A673 (cell line): ENCODE results near the gene TTC28. TPM values are rescaled to one million over a fixed set of nuclear protein-coding genes. Genes with fewer than 3 reads are reported as not detected.
"Not testable (repeated sequence)": the region's sequence is repeated elsewhere in the genome, so short reads cannot be mapped to it uniquely, and the experiment has no call there.

Experiments
- BruUV-seq: library from RNA; stranded (reverse); fragments of 400-500 nt; replicated peaks from 2 replicates; lab custom pipeline; 2021; lab: Mats Ljungman, UMichigan
- CTCF ChIA-PET: fragments of 300-600 bp; sonication (Branson Sonifier 250); formaldehyde crosslinking; loops from one replicate; lab custom pipeline; 2022; ENCODE audit warnings: antibody characterized with exemption; lab: Charles Lee
- POLR2A ChIA-PET: fragments of 300-600 bp; sonication (Branson Sonifier 250); formaldehyde crosslinking; loops from one replicate; lab custom pipeline; 2022; ENCODE audit warnings: antibody characterized with exemption; ENCODE audit not compliant: low non-redundant PET; lab: Charles Lee
- DNase-seq: peaks from one replicate; pipeline ENCODE4 v3.0.0-alpha.2; 2015; ENCODE audit warnings: low spot score
- H3K27ac ChIP-seq: fragments of 200-600 bp; sonication (generic); 2 replicates; pipeline ENCODE4 v1.5.1; 2016; ENCODE audit warnings: mixed run types, low read depth, mild to moderate bottlenecking, mixed read lengths, antibody characterized with exemption, low read length; ENCODE audit not compliant: poor library complexity, severe bottlenecking
- H3K27me3 ChIP-seq: fragments of 200-600 bp; sonication (generic); replicated peaks from 2 replicates; pipeline ENCODE4 v1.6.1; 2017; ENCODE audit warnings: mixed run types, low read depth, mild to moderate bottlenecking, mixed read lengths, antibody characterized with exemption, low read length; ENCODE audit not compliant: insufficient read depth, poor library complexity
- H3K36me3 ChIP-seq: fragments of 200-600 bp; sonication (generic); 2 replicates; pipeline ENCODE4 v1.6.1; 2016; ENCODE audit warnings: mixed run types, mild to moderate bottlenecking, mixed read lengths, antibody characterized with exemption, low read length; ENCODE audit not compliant: insufficient read depth, poor library complexity, severe bottlenecking
- H3K4me1 ChIP-seq: fragments of 200-600 bp; sonication (generic); 2 replicates; pipeline ENCODE4 v1.6.1; 2017; ENCODE audit warnings: mixed run types, mild to moderate bottlenecking, mixed read lengths, antibody characterized with exemption, low read length; ENCODE audit not compliant: insufficient read depth, poor library complexity, severe bottlenecking
- H3K4me3 ChIP-seq: fragments of 200-600 bp; sonication (generic); 2 replicates; pipeline ENCODE4 v1.5.1; 2016; ENCODE audit warnings: low read depth, mixed run types, mild to moderate bottlenecking, mixed read lengths, low read length; ENCODE audit not compliant: poor library complexity, severe bottlenecking
- H3K9me3 ChIP-seq: fragments of 200-600 bp; sonication (generic); 2 replicates; pipeline ENCODE4 v1.6.1; 2016; ENCODE audit warnings: mixed run types, low read depth, mild to moderate bottlenecking, mixed read lengths, antibody characterized with exemption, low read length; ENCODE audit not compliant: poor library complexity, severe bottlenecking
- CTCF ChIP-seq: fragments of 300-800, 200-600 bp; sonication (generic); conservative IDR thresholded peaks from 2 replicates; pipeline ENCODE4 v1.5.1; 2017; ENCODE audit warnings: low read depth, mild to moderate bottlenecking, antibody characterized with exemption, low read length, moderate library complexity, mixed read lengths
- EZH2 ChIP-seq: fragments of 200-600 bp; sonication (generic); IDR thresholded peaks from 2 replicates; pipeline ENCODE4 v1.6.1; 2017; ENCODE audit warnings: borderline replicate concordance, low read depth, mild to moderate bottlenecking, mixed read lengths, antibody characterized with exemption, low read length; ENCODE audit not compliant: poor library complexity, severe bottlenecking
- intact Hi-C: fragments of 100-400 bp; cut with micrococcal nuclease; formaldehyde crosslinking; loops from one replicate; pipeline ENCODE4 v1.10.0; 2022; ENCODE audit not compliant: unreplicated experiment
- total RNA-seq: library from RNA; stranded (reverse); gene quantifications from 2 replicates; pipeline ENCODE4 v1.2.3, GENCODE V29; 2021

Gene TTC28
- total RNA-seq, 1 experiment from 2014 or later: 48.7 TPM

- no peak overlapping the region for H3K4me3 ChIP-seq
- intact Hi-C loops: no loop called here
- BruUV-seq: no TSS peak
- CTCF ChIA-PET: no interaction called here
- no peak for DNase-seq
- H3K36me3 ChIP-seq: no peaks in the 10 kb centered on the region
- no peaks in the 10 kb centered on the region for H3K9me3 ChIP-seq
- TF ChIP-seq CTCF: no peak
- TF ChIP-seq EZH2: no peak
- no peaks in the 10 kb centered on the region for H3K27me3 ChIP-seq
- H3K27ac ChIP-seq: no peak overlapping the region
- POLR2A ChIA-PET: no interaction called here
- peaks cover 14% of the 10 kb centered on the region for H3K4me1 ChIP-seq
These were observed 206.4 kb downstream of the TTC28 start for GRCh38 chr22:28473258-28473657.

GRCh38 chr22:28467055-28467454 lies 212.6 kb downstream of the TTC28 start:
- POLR2A ChIA-PET, DNase-seq, H3K9me3 ChIP-seq, intact Hi-C loops, CTCF ChIA-PET, H3K27me3 ChIP-seq, H3K36me3 ChIP-seq, H3K4me3 ChIP-seq, H3K27ac ChIP-seq, BruUV-seq: not testable (repeated sequence)
- peaks cover 37% of the 10 kb centered on the region for H3K4me1 ChIP-seq

GRCh38 chr22:28466399-28466798 lies 213.2 kb downstream of the TTC28 start:
- no peak for TF ChIP-seq CTCF
- no peak for TF ChIP-seq EZH2
- POLR2A ChIA-PET: no interaction called here

GRCh38 chr22:28465841-28466240 lies 213.8 kb downstream of the TTC28 start:
- ChIA-PET POLR2A (no interaction called here), CTCF (no interaction called here)
- no peaks in the 10 kb centered on the region for H3K36me3 ChIP-seq
- H3K27ac ChIP-seq: no peak overlapping the region
- intact Hi-C loops: no loop called here
- BruUV-seq: no TSS peak
- TF ChIP-seq CTCF (no peak), EZH2 (no peak)
- H3K4me1 ChIP-seq: peaks cover 31% of the 10 kb centered on the region
- no peak overlapping the region for H3K4me3 ChIP-seq
- DNase-seq: no peak
- no peaks in the 10 kb centered on the region for H3K9me3 ChIP-seq
- H3K27me3 ChIP-seq: no peaks in the 10 kb centered on the region

More at GRCh38 chr22:28466399-28466798, 213.2 kb downstream of the TTC28 start:
- no peak overlapping the region for H3K4me3 ChIP-seq
- H3K9me3 ChIP-seq: no peaks in the 10 kb centered on the region
- peaks cover 36% of the 10 kb centered on the region for H3K4me1 ChIP-seq
- CTCF ChIA-PET: no interaction called here
- DNase-seq: peak; percentile 29
- H3K36me3 ChIP-seq: no peaks in the 10 kb centered on the region
- H3K27me3 ChIP-seq: no peaks in the 10 kb centered on the region
- intact Hi-C loops: no loop called here
- no TSS peak for BruUV-seq
- no peak overlapping the region for H3K27ac ChIP-seq
